Measurements from ENCODE around the gene STX18. TPM values are rescaled to one million over a fixed set of nuclear protein-coding genes. Genes with fewer than 3 reads are reported as not detected.

Gene STX18
- total RNA-seq, 2 donors from 2014 or later, result 31.4 to 31.8 TPM

GRCh38 chr4:4532371-4533154, 9.3 kb downstream of the STX18 start:
- H3K27ac ChIP-seq, result no peak overlapping the region
- intact Hi-C loops (cut with DNase I), result no loop called here
- no peaks in the 10 kb centered on the region for H3K36me3 ChIP-seq
- H3K9ac ChIP-seq (ENCODE audit: low read depth in 2 of 2, low read length in 2 of 2), result no peak overlapping the region
- H3K4me1 ChIP-seq, result no peaks in the 10 kb centered on the region
- no peak for DNase-seq
- H3K9me3 ChIP-seq, result no peaks in the 10 kb centered on the region
- H3K27me3 ChIP-seq, result no peaks in the 10 kb centered on the region
- no peak for TF ChIP-seq CTCF (IDR thresholded peaks at IDR 0.05)
- no peak overlapping the region for H3K4me3 ChIP-seq

- Histone ChIP-seq H3K27ac (no peak overlapping the region), H3K4me1 (no peaks in the 10 kb centered on the region), H3K4me3 (no peak overlapping the region), H3K27me3 (no peaks in the 10 kb centered on the region), H3K9ac (ENCODE audit: low read depth in 2 of 2, low read length in 2 of 2) (no peak overlapping the region), H3K36me3 (no peaks in the 10 kb centered on the region), H3K9me3 (no peaks in the 10 kb centered on the region)
- no peak for TF ChIP-seq CTCF (IDR thresholded peaks at IDR 0.05)
- no peak for DNase-seq
- intact Hi-C loops (cut with DNase I), result no loop called here
Observed at GRCh38 chr4:4529392-4529791, 12.5 kb downstream of the STX18 start.

DNA sequence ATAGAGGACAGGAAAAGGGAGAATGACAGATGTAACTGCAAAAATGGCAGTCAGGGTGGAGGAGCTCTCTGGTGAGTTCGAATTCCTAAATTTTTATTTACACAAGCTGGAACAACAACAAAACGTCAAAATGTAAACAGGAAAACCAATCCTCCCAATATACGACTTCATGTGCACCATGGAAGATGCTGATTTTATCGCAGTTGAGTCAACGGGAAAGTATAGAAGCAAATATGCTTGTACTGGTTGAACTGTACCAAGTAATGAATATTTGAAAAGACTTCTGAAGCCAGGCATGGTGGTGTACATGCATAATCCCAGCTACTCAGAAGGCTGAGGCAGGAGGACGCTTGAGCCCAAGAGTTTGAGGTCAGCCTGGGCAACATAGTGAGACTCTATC, 15.4 kb downstream of the STX18 start:
- Histone ChIP-seq H3K9ac (ENCODE audit: low read depth in 2 of 2, low read length in 2 of 2) (no peak overlapping the region), H3K36me3 (no peaks in the 10 kb centered on the region), H3K4me3 (no peak overlapping the region), H3K27me3 (no peaks in the 10 kb centered on the region), H3K27ac (no peak overlapping the region), H3K9me3 (no peaks in the 10 kb centered on the region), H3K4me1 (no peaks in the 10 kb centered on the region)
- TF ChIP-seq CTCF (IDR thresholded peaks at IDR 0.05), result no peak
- intact Hi-C loops (cut with DNase I), result no loop called here
- no peak for DNase-seq

- H3K36me3 ChIP-seq, result no peaks in the 10 kb centered on the region
- H3K27me3 ChIP-seq, result no peaks in the 10 kb centered on the region
- intact Hi-C loops (cut with DNase I), result no loop called here
- H3K4me1 ChIP-seq, result no peaks in the 10 kb centered on the region
- no peak overlapping the region for H3K9ac ChIP-seq (ENCODE audit: low read depth in 2 of 2, low read length in 2 of 2)
- H3K27ac ChIP-seq, result no peak overlapping the region
- no peak overlapping the region for H3K4me3 ChIP-seq
- no peak for DNase-seq
- no peak for TF ChIP-seq CTCF (IDR thresholded peaks at IDR 0.05)
- no peaks in the 10 kb centered on the region for H3K9me3 ChIP-seq
Observed at GRCh38 chr4:4524364-4524763, 17.5 kb downstream of the STX18 start.

DNA sequence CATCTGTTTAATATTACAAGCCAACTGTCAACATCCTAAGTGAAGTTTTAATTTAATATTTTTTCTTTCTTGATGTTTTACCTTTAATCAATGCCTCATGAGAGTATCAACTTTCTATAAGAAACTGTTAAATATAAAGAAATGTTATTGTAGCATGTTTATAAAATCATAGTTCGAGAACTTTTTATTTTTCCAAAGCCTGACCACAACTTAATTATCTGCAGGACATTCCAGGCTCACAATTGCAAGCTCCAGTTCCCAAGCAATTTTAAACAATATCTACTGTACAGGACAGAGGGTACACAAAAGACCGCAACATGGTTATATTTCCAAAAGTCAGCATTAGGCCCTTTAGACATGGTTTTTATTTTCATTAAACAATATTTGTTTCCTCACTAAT, 20.1 kb downstream of the STX18 start:
- H3K4me1 ChIP-seq, result no peaks in the 10 kb centered on the region
- H3K9ac ChIP-seq (ENCODE audit: low read depth in 2 of 2, low read length in 2 of 2), result no peak overlapping the region
- no peak overlapping the region for H3K4me3 ChIP-seq
- no peaks in the 10 kb centered on the region for H3K27me3 ChIP-seq
- H3K9me3 ChIP-seq, result no peaks in the 10 kb centered on the region
- no peaks in the 10 kb centered on the region for H3K36me3 ChIP-seq
- no peak for TF ChIP-seq CTCF (IDR thresholded peaks at IDR 0.05)
- H3K27ac ChIP-seq, result no peak overlapping the region
- intact Hi-C loops (cut with DNase I), result no loop called here
- no peak for DNase-seq

Measured in colonic mucosa (tissue), 4 donors.